ENCODE data around the gene GOLGA8B. TPM values are rescaled to one million over a fixed set of nuclear protein-coding genes. Genes with fewer than 3 reads are reported as not detected.
A peak's percentile ranks its signal among the peaks of the same experiment; 100 is the strongest.
"Not testable (repeated sequence)": the region's sequence is repeated elsewhere in the genome, so short reads cannot be mapped to it uniquely, and the experiment has no call there.

Gene GOLGA8B
- total RNA-seq, 1 donor from 2014 or later, result 10.3 TPM

GRCh38 chr15:34600923-34601322, 17.5 kb upstream of the GOLGA8B start:
- no peak for ATAC-seq
- intact Hi-C loops (cut with micrococcal nuclease), result no loop called here
- DNase-seq, result no peak

DNA sequence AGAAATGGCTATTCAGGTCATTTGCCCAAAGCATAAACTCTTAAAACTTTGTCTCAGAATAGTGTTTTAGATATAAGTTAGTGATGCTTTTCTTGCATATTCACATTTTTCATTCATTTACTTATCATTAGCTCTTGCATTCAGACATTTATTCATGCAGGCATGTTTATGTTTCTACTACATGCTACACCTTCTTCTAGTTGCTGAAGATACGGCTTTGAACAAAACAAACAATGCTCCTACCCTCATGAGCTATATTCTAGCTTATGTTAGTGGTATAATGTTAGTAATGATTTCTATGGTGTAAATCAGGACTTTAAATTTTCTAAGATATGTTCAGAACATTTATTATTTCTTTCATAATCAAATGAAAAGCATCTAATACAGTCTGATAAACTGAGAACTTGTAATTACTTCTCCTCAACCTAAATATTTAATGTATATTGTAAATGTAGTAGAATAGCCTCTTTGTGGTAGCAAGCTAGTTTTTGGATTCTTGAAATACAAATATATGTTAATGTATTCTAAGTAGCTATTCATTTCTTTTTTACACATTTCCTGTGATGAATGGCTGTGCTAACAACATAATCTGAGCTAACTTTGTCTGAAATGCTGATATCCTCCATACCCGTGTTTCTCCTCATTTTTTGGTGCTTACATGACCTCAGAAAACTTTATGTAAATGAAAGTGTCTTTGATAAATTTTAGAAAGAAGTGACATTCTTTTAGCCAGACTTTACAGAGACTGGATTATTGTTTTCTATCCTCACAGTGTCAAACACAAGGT, 15.5 kb upstream of the GOLGA8B start:
- DNase-seq (no peak), ATAC-seq (no peak)
- intact Hi-C loops (cut with micrococcal nuclease), result no loop called here

- ATAC-seq (no peak), DNase-seq (no peak)
- intact Hi-C loops (cut with micrococcal nuclease), result no loop called here
These were observed 13.9 kb upstream of the GOLGA8B start for GRCh38 chr15:34597316-34597715.

DNA sequence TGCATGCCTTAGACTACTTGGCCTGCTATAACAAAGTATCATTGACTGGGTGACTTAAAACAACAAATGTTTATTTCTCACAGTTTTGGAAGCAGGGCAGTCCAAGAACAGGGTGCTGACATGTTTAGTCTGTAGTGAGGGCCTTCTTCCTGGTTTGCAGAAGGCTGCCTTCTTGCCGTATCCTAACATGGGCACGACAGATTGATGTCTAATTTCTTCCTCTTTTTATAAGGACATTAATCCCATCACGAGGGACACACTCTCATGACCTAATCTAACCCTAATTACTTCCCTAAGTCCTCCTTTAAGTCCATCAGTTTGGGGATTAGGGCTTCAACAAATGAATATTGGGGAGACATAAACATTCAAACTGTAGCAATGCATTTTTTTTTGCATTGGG, 10.9 kb upstream of the GOLGA8B start:
- no peak for DNase-seq
- intact Hi-C loops (cut with micrococcal nuclease), result no loop called here
- no peak for ATAC-seq

- DNase-seq (no peak), ATAC-seq (no peak)
- intact Hi-C loops (cut with micrococcal nuclease), result no loop called here
These were observed 7.9 kb upstream of the GOLGA8B start for GRCh38 chr15:34591306-34591705.

- intact Hi-C loops (cut with micrococcal nuclease), result no loop called here
- ATAC-seq (peak; percentile 60), DNase-seq (no peak)
These were observed 4.7 kb upstream of the GOLGA8B start for GRCh38 chr15:34588046-34588674.

GRCh38 chr15:34585966-34586365, 2.5 kb upstream of the GOLGA8B start:
- ATAC-seq; DNase-seq; intact Hi-C loops (cut with micrococcal nuclease): not testable (repeated sequence)

- intact Hi-C loops (cut with micrococcal nuclease), result no loop called here
- no peak for DNase-seq
- no peak for ATAC-seq
These were observed 1.5 kb upstream of the GOLGA8B start for GRCh38 chr15:34584996-34585395.

DNA sequence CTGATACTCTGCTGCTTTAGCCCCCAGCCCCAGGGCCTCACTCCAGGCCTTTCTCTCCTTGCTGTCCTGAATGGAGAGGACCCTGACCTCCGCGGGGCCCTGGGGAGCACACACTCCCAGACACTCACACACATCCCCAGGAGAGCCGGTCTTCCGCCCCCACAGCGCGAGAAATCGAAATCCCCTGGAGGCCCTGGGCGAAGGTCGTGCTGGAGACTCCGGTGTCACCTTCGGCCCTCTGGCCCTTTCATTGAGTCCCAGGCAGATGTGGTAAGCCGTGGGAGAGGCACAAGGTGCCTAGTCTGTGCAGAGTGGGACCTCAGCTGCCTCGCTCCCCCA, 848 bp upstream of the GOLGA8B start:
- intact Hi-C loops (cut with micrococcal nuclease), result no loop called here
- DNase-seq (no peak), ATAC-seq (no peak)

- peak; percentile 64 for ATAC-seq
- peak; percentile 54 for DNase-seq
- intact Hi-C loops (cut with micrococcal nuclease), result no loop called here
These were observed 735 bp downstream of the GOLGA8B start for GRCh38 chr15:34582461-34583371.

GRCh38 chr15:34581687-34582460, 1.6 kb downstream of the GOLGA8B start:
- ATAC-seq; DNase-seq; intact Hi-C loops (cut with micrococcal nuclease): not testable (repeated sequence)

- ATAC-seq (no peak), DNase-seq (no peak)
- intact Hi-C loops (cut with micrococcal nuclease), result no loop called here
These were observed 2.4 kb downstream of the GOLGA8B start for GRCh38 chr15:34581043-34581365.

- peak; percentile 53 for DNase-seq
- ATAC-seq, result peak; percentile 78
- intact Hi-C loops (cut with micrococcal nuclease), result not testable (repeated sequence)
These were observed 3.0 kb downstream of the GOLGA8B start for GRCh38 chr15:34580251-34581042.

- intact Hi-C loops (cut with micrococcal nuclease), result no loop called here
- ATAC-seq (no peak), DNase-seq (no peak)
These were observed 5.2 kb downstream of the GOLGA8B start for GRCh38 chr15:34578283-34578674.

- intact Hi-C loops (cut with micrococcal nuclease); ATAC-seq; DNase-seq: not testable (repeated sequence)
These were observed 5.7 kb downstream of the GOLGA8B start for GRCh38 chr15:34577658-34578282.

GRCh38 chr15:34575035-34575434, 8.4 kb downstream of the GOLGA8B start:
- intact Hi-C loops (cut with micrococcal nuclease); ATAC-seq; DNase-seq: not testable (repeated sequence)

DNA sequence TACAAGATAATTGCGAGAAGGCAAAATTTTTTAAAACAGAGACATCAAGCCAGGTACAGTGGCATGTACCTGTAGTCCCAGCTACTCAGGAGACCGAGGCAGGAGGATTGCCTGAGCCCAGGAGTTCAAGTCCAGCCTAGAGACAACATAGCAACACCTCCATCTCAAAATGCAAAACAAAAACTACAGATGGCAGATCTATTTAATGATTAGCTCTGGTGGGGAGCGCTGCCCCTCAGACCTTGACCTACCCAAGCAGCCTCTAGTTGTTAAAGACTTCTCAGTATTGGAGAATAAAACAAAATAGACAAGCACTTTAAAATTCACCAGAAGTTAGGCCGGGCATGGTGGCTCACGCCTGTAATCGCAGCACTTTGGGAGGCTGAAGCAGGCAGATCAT, 10.5 kb downstream of the GOLGA8B start:
- DNase-seq; intact Hi-C loops (cut with micrococcal nuclease); ATAC-seq: not testable (repeated sequence)

Measured in left ventricle myocardium superior (tissue), 1 donor.